ENCODE measurements around the gene MRPL21. TPM values are rescaled to one million over a fixed set of nuclear protein-coding genes. Genes with fewer than 3 reads are reported as not detected.
A peak's percentile ranks its signal among the peaks of the same experiment; 100 is the strongest.

MRPL21 gene
- total RNA-seq, 1 donor from 2014 or later = 58.0 TPM

- DNase-seq (ENCODE audit: low spot score) = no peak
- intact Hi-C loops (cut with DNase I) = no loop called here
These were observed 58.2 kb downstream of the MRPL21 start for GRCh38 chr11:68845351-68846002.

GRCh38 chr11:68844801-68845200 is 58.8 kb downstream of the MRPL21 start:
- no peak for DNase-seq (ENCODE audit: low spot score)
- intact Hi-C loops (cut with DNase I) = loop anchor here (5.0 kb wide), 1 partner anchor 58 kb away; the partner anchor contains the start of genes IGHMBP2 and MRPL21

GRCh38 chr11:68844376-68844775 is 59.3 kb downstream of the MRPL21 start:
- no peak for DNase-seq (ENCODE audit: low spot score)
- intact Hi-C loops (cut with DNase I) = loop anchor here (5.0 kb wide), 1 partner anchor 58 kb away; the partner anchor contains the start of genes IGHMBP2 and MRPL21

- intact Hi-C loops (cut with DNase I) = loop anchor here (5.0 kb wide), 1 partner anchor 58 kb away; the partner anchor contains the start of genes IGHMBP2 and MRPL21
- DNase-seq (ENCODE audit: low spot score) = peak; percentile 93
These were observed 59.8 kb downstream of the MRPL21 start for GRCh38 chr11:68843703-68844312.

GRCh38 chr11:68843052-68843561 is 60.5 kb downstream of the MRPL21 start:
- no peak for DNase-seq (ENCODE audit: low spot score)
- intact Hi-C loops (cut with DNase I) = loop anchor here (5.0 kb wide), 1 partner anchor 59 kb away; the partner anchor contains the start of genes IGHMBP2 and MRPL21

- intact Hi-C loops (cut with DNase I) = loop anchor here (5.0 kb wide), 1 partner anchor 60 kb away; the partner anchor contains the start of genes IGHMBP2 and MRPL21
These were observed 61.1 kb downstream of the MRPL21 start for GRCh38 chr11:68842427-68843051.

GRCh38 chr11:68841718-68842426 is 61.8 kb downstream of the MRPL21 start, which contains the start of gene CPT1A:
TSS of gene CPT1A (minus strand) at chr11:68841916. CDS start at chr11:68815474, 26,442 bp downstream.
- intact Hi-C loops (cut with DNase I) = loop anchor here (5.0 kb wide), 1 partner anchor 60 kb away; the partner anchor contains the start of genes IGHMBP2 and MRPL21
- DNase-seq (ENCODE audit: low spot score) = peak; percentile 93

More at GRCh38 chr11:68842427-68843051, 61.1 kb downstream of the MRPL21 start:
- no peak for DNase-seq (ENCODE audit: low spot score)

Other genes with a start within 250 kb of the MRPL21 start
- 0.30 TPM for gene GAL, start 219.3 kb downstream of the MRPL21 start, total RNA-seq
- gene TESMIN, start 152.3 kb downstream of the MRPL21 start, total RNA-seq = 0.46 TPM
- gene CPT1A, start 61.9 kb downstream of the MRPL21 start, total RNA-seq = 37.6 TPM
- 12.3 TPM for gene IGHMBP2, start 59 bp upstream of the MRPL21 start, total RNA-seq
- gene MRGPRD, start 77.2 kb upstream of the MRPL21 start, total RNA-seq = not detected
- gene MRGPRF, start 109.4 kb upstream of the MRPL21 start, total RNA-seq = 2.3 TPM
- 12.5 TPM for gene TPCN2, start 145.1 kb upstream of the MRPL21 start, total RNA-seq